Ureter (tissue), 1 donor: ENCODE data around the gene ZC3H18. TPM values are rescaled to one million over a fixed set of nuclear protein-coding genes. Genes with fewer than 3 reads are reported as not detected.

Experiments used
- DNase-seq: peaks from one replicate; pipeline ENCODE4 v3.0.0-alpha.2; 2020; ENCODE audit warnings: low spot score
- total RNA-seq: library from RNA; stranded (reverse); gene quantifications from one replicate; pipeline ENCODE4 v1.2.4, GENCODE V29; 2023
- donor health status: DM: yes; HTN: yes; CAD: no.

ZC3H18 gene
- total RNA-seq: 47.3 TPM

DNA sequence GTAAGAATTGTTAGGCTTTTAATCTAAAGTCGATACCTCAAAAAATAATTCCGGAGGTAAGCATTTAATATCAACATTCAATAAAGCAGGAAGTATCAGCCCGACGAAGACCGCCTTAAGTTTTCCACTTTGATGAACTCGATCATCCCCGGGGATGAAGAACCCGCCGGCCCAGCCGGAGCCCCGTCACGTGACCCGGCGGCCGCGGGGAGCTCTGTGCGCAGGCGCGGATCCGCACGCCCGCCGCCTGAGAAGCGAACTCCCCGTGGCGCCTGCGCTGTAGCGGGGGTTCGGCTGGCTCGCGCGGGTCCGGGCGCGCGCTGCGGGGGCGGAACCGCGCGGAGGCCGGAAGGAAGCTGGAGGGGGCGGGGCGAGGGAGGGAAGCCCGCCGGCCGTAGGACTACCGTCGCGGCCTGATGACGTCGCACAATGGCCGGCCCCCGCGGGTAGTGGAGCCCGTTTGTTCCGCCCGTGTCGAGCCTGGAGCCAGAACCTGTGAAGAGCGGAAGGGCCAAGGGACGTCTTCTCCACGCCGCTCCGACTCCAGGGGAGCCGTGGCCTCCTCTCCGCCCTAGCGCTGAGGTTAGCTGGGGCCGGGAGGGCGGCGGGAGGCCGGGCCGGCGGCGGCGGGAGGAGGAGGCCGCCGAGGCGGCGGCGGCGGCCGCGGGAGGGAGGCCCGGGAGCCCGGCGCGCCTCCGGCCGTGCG is at the start of gene ZC3H18:
ZC3H18 (plus strand) TSS at position 419 of the 706 bp plus-strand sequence. CDS start 6,721 bp downstream, outside the sequence.
- peak; percentile 96 for DNase-seq

GRCh38 chr16:88521674-88522073 is 48.5 kb upstream of the ZC3H18 start:
- DNase-seq: no peak

GRCh38 chr16:88522276-88522949 is 47.8 kb upstream of the ZC3H18 start:
- DNase-seq: no peak

GRCh38 chr16:88523309-88524161 is 46.7 kb upstream of the ZC3H18 start:
- no peak for DNase-seq

DNA sequence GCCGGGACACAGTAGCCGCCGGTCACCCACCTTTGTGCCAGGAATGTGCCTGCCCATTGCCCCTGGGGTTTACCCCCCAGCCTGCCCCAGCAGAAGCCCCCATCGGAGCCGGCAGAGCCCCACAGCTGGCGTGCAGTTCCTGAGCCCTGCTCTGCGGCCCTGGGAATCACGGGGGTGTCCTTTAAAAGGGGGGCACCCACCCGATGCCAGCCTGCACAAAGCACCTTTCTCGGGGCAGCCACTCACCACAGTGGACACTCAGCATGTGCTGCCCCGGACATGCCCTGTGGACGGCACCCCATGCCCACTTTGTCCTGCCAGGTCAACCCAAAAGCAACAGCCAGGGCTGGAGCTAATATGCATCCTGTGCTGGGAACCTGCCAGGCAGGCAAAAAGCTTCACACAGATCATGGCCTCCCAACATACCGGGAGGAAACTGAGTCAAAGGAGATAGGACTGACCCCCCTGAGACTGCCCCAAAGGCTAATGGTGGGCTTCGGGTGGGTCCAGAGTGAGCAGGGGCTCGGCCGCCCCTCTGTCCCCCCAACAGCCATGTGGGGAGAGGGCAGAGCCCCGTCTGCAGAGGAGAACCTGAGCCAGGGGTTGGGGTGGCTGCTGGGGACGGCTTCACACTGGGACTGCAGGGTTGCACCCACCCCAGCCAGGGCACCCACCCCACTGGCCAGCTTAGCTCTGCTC is 45.8 kb upstream of the ZC3H18 start:
- DNase-seq: no peak

- DNase-seq: no peak
Observed at GRCh38 chr16:88524973-88525662, 45.1 kb upstream of the ZC3H18 start.

DNA sequence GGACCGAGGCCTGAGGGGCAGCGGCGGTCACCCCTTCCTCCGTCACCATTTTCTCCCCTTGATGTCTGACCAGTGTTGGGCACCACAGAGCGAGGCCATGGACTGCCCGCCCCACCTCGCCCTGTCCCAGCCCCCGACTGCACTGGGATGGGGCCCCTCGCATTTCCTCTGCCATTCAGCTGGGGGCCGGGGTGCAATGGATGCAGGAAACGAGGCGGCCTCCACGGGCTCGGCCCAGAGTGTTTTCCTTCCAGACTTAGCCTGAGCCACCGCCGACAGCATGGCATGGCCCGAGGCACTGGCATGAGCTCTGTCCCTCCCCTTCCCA is 44.6 kb upstream of the ZC3H18 start:
- no peak for DNase-seq

- no peak for DNase-seq
Observed at GRCh38 chr16:88526008-88526905, 43.9 kb upstream of the ZC3H18 start.

GRCh38 chr16:88526906-88527185 is 43.4 kb upstream of the ZC3H18 start:
- no peak for DNase-seq

DNA sequence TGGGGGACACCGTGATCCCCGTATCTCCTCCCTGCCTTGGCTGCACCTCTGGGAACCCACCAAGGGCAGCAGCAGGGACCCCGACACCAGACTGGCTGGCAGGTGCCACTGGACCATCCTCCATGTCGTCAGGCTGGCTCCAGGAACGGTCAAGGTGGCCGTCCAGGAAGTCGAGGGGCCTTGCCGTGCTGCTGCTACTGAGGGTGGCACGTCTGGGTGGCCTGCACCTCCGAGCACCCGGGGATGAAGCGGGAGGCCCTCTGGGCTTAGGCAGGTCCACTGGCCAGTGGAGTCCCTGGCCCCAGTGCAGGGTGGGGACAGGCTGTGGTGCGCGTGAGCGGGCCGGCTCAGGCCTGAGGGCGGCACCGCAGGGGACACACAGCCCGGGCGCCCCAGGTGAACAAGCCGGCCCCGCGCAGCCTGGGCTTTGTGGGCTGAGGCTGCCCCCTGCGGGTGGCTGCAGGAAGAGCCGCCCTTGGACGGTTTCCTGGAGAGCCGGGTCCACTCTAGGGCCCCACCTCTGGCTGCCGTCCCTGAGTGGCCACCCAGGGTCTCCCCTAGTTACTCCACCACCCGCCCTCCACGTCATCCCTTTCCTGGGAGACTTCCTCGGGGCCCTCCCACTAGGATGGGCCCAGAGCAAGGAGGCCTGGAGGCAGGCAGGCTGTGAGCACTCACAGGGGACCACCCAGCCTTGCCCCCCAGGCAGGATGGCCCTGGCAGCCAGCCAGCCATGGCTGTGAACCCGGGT is 42.8 kb upstream of the ZC3H18 start:
- peak; percentile 74 for DNase-seq

- no peak for DNase-seq
Observed at GRCh38 chr16:88527937-88528743, 42.1 kb upstream of the ZC3H18 start.

- no peak for DNase-seq
Observed at GRCh38 chr16:88528902-88529318, 41.3 kb upstream of the ZC3H18 start.

DNA sequence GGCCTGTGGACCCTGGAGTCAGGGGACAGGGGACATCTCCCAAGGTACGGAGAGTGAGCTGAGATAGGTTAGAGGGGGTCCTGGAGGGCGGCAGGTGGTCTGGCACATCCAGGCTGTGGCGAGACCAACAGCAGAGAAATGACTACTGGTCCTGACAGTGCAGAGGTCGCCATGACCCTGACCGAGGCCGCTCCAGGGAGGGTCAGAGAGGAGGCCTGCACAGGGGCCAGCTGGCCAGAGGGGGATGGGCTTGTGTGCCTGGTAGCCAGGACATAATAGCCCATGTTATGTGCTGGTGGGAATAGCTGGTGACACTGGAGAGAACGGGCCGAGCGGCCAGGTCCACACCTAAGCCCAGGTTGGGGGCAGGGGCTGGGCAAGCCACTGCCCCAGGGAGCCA is 40.6 kb upstream of the ZC3H18 start:
- DNase-seq: no peak

DNA sequence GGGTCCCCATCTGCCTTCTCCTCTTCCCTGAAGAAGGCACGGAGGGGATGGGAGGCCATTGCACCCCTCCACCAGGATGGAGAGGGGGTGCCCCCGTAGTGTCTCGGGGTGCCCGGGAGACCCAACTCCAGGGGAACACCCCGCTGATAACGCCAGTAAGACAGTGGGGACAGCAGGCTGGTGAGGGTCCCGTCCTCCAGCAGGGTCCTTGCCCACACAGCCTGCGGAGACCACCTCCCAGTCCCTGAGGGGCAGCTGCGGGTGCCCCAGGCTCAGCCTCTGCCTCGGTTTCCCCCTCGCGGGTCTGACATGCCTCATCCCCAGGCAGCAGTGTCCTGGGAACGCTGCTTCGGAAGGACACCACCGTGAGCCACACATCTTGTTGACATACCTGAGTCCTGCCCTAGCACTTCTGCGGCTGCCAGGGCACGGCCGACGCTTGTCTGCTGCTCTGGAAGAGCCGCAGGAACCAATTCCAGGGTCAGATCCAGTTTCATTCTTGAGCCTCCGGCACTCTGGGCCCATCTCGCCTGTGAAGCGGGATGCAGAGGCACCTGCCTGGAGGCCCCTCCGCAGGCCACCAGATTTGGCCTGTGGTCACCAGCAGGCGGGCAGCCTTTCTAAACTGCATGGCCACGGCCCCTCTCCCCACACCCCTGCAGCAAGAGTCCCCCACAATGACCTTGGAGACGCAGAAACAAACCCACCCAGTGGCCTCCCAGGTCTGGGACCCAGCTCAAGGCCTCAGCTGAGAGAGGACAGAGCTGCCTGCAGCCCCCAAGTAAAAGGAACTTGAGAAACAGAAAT is 39.9 kb upstream of the ZC3H18 start:
- DNase-seq: no peak

DNA sequence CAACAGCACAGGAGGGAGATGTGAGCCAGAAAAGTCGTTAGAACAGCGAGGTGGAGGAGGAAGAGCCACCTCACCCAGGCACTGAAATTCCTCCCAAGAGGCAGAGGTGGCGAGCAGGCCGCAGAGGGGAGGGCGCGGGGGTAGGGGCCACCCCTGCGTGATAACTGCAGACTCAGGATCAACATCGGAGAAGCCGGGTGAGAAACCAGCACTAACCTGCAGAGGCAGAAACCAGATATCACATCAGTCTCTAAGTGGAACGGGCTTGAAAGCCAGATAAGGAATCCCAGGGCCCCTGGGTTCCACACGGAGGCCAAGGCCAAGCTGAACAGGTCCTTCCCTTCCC is 39.4 kb upstream of the ZC3H18 start:
- no peak for DNase-seq

GRCh38 chr16:88531346-88531745 is 38.9 kb upstream of the ZC3H18 start:
- DNase-seq: no peak

- DNase-seq: no peak
Observed at GRCh38 chr16:88531931-88532433, 38.2 kb upstream of the ZC3H18 start.
